HG03097 (cell line): Measurements from ENCODE around the gene GH2.
"Not testable (repeated sequence)": the region's sequence is repeated elsewhere in the genome, so short reads cannot be mapped to it uniquely, and the experiment has no call there.

Experiments
- ATAC-seq: cut with Tn5 transposase; IDR thresholded peaks from one replicate; pipeline ENCODE4 v1.9.1; 2021; ENCODE audit not compliant: unreplicated experiment, low FRiP score

The GH2 gene

DNA sequence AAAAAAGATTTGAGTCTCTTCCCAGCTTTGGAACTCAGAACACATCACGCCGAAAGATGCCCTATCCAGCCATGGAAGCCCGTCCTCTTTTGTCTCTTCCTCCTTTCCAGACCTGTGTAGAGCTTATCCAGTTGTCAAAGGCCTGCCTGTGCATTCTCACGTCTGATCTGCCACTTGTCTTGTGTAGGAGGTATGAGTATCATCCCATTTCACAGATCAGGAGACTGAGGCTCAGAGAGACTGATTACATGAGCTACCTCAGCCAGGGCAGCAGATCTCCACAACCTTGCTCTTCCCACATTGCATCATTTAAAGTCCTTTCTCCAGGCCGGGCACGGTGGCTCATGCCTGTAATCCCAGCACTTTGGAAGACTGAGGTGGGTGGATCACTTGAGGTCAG lies 7.1 kb downstream of the GH2 start:
- ATAC-seq = not testable (repeated sequence)

DNA sequence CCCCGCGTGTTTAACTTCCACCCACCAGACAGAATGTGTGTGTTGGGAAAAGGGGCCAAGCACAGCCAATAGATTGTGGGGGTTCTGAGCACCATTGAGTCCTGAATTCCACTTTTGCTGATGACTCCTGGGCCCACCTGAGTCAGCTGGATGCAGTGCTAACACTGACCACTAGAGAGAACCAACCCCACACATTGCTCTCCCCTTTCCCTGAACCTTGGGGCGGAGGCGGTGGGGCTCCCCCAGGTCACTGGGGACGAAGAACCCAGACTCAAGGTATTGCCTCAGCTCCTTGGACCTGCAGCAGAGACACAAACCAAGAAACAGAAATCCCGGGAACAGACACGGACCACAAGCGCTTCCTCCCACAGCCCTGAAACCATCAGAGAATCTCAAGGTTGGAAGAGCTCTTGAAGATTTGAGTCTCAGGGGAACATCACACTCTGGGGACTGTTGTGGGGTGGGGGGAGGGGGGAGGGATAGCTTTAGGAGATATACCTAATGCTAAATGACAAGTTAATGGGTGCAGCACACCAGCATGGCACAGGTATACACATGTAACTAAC lies 7.6 kb downstream of the GH2 start:
- not testable (repeated sequence) for ATAC-seq

DNA sequence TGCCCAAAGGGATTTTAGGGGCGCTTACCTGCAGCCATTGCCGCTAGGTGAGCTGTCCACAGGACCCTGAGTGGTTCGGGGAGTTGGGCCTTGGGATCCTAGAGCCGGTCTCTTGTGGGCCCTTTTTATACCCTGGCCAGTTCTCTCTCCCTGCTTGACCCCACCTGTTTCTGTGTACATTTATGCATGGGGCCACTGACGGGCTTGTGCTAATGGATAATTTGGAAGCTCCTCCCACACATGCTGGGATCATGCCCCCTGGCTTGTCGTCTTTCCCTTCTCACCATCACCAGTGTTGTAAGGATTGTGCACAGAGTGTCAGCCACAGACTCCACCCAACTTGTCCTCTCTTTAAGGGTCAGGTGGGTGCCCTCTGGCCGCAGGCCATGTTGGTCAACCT lies 8.2 kb downstream of the GH2 start, which contains the start of gene CSH2:
TSS of gene CSH2 (minus strand) at position 101 of the 400 bp plus-strand sequence. CDS start at position 38, 63 bp downstream.
- ATAC-seq = not testable (repeated sequence)

DNA sequence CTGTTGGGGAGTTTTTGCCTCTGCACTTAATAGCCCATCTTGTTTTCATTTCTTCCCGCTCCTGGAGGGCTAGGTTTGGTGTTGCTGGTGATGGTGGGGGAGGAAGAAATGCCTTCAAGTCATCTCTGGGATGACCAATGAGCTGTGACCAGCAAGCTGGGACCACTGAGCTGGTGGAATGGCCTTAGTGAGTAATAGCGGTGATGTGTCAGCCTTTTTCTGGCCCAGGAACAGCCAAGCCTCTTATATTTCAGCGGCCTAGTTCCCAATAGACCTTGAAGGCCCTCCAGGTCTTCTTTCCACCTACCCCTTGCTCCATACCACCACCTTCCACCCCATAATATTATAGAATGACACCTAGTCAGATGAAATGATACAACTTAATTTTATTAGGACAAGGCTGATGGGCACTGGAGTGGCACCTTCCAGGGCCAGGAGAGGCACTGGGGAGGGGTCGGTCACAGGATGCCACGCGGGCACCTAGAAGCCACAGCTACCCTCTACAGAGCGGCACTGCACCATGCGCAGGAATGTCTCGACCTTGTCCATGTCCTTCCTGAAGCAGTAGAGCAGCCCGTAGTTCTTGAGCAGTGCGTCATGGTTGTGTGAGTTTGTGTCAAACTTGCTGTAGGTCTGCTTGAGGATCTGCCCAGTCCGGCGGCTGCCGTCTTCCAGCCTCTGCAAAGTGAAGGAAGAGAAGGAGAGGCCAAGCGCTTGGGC lies 9.9 kb downstream of the GH2 start:
- not testable (repeated sequence) for ATAC-seq

DNA sequence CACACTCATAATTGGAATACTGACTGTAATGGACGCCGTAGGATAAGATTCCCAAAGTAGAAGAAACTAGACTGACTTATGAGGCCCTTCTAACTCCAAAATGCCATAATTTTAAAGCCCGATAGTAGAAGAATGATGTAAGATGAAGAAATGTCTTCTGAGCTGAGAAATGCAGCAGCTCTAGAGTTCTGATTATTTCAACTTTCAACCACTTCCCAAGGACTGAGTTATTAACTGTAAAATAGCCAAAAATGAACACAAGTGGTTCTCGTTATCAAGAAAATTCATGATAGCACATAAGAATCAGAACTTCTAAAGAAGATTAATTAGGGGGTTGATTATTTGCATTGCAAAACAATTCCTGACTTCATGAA lies 11.5 kb downstream of the GH2 start:
- ATAC-seq = not testable (repeated sequence)

DNA sequence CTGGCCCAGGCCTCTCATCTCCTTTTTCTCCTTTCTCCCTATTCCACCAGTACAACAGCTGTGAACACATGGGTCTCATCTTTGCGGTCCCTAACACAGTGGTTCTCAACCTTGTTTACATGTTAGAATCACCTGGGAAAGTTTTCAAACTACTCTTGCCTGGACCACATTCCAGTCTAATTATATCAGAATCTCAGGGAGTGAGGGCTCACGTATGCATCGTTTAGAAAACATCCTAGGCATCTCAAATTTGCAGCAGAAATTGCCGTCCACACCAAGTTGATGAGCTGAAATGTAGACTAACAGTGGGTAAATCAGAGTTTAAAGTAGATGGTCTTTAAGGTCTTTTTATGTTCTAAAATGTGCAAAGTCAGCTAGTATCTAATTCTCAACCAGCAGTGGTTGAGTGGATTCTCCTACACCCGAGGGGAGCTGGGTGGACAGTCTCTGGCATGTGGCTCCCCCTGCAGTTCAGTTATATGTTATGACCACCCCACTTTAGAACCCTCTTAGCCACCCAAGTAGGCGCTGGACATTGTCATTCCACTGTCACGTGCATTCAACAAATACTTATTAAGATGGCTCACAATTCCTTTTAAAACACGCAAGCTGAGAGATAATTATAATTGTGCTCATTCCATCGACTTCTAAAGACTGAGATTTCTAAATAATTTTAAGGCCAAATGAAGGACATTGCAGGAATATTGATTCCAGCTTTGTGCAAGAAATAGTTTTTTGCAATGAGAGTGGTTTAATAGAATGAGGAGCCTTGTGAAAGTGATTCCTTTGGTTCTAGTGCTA lies 12.1 kb downstream of the GH2 start:
- not testable (repeated sequence) for ATAC-seq

DNA sequence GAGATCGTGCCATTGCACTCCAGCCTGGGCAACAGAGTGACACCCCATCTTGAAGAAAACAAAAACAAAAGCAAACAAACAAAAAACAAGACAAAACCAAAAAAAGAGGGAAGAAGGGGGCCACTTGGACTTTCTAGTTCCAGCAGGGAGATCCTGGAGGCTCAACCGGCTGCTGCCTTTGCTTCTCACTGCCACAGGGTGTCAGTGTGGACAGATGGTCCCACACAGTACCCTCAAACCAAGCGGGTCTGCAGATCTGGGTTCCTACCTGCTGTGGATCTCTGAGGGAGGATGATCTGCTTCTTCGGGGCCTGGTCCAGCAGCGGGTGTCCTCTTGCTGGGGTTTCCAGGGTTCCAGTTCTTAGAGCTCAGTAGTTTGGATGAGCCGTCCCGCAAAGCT lies 15.1 kb downstream of the GH2 start:
- not testable (repeated sequence) for ATAC-seq

DNA sequence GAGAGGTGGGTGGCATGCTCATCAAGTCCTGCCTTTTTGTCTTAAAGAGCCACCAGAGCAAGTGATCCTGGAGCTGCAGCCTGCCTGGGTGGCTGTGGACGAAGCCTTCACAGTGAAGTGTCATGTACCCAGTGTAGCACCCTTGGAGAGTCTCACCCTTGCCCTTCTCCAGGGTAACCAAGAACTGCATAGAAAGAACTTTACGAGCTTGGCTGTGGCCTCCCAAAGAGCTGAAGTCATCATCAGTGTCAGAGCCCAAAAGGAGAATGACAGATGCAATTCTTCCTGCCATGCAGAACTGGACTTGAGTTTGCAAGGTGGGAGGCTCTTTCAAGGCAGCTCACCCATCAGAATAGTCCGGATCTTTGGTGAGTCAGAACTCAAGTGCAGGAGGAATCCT lies 22.5 kb downstream of the GH2 start:
- no peak for ATAC-seq

DNA sequence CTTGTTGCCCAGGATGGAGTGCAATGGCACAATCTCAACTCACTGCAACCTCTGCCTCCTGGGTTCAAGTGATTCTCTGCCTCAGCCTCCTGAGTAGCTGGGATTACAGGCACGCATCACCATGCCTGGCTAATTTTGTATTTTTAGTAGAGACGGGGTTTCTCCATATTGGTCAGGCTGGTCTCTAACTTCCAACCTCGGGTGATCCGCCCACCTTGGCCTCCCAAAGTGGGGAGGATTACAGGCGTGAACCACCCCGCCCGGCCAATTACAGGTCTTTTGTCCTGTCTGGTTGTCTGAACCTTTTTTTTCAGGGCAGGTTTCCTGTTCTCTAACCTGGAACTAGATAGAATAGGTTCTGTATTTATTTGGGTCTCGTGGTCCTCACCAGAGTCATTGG lies 25.3 kb downstream of the GH2 start:
- ATAC-seq = not testable (repeated sequence)

DNA sequence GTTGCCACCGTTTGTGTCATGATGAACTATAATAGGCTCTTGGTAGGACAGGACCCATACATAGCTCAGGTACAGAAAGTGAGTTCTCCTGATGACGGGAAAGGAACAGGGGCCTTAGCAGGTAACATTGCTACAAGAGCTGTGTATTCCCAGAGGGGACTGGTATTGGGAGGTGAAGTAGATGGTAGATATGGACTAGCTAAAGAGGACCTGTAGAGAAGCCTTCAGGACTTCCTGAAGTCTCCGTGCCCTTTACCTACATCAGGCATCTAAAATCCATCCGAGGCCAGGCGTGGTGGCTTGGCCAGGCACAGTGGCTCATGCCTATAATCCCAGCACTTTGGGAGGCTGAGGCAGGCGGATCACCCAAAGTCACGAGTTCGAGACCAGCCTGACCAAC lies 26.6 kb downstream of the GH2 start:
- ATAC-seq = no peak

DNA sequence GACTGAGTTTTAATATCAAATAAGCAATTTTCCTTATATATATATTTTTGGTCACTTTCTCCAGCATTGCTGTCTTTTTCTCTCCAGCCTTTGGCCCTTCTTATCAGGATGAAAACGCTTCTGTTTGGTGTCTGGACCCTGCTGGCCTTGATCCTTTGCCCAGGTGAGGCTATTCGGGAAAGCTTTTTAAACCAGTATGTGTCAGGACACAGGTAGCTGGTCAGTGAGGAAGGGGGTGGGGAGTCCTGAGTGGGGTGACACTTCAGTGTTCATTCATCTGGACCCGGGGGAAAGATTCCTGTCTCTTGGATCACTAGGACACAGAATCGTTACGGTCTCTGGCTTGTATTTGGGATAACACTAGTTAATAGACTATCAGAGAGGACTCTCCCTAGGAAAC lies 27.0 kb downstream of the GH2 start:
- no peak for ATAC-seq

DNA sequence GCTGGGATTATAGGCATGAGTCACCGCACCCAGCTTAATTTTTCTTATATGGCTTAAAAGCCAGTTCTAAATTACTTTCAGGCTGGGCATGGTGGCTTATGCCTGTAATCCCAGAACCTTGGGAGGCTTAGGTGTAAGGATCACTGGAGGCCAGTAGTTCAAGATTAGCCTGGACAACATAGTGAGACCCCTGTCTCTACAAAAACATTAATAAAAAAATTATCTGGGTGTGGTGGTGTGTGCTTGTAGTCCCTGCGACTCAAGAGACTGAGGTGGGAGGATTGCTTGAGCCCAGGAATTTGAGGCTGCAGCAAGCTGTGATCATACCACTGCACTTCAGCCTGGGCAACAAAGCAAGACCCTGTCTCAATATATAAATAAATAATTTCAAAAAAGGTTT lies 28.5 kb downstream of the GH2 start:
- ATAC-seq = no peak

DNA sequence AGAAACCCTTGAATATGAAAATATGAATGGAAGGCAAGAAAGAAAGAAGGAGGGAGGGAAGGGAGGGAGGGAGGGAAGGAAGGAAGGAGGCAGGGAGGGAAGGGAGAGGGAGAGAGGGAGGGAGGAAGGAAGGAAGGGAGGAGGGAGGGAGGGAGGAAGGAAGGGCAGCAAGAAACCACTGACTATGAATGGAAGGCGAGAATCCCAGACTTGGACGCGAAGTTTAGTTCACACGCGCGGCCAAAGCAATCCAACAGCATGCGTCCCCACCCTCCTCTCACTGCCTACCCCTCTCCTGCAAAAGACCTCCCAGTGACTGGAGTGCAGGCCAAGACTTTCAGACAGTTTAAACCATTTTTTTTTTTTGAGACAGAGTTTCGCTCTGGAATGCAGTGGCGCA lies 31.3 kb downstream of the GH2 start:
- no peak for ATAC-seq

DNA sequence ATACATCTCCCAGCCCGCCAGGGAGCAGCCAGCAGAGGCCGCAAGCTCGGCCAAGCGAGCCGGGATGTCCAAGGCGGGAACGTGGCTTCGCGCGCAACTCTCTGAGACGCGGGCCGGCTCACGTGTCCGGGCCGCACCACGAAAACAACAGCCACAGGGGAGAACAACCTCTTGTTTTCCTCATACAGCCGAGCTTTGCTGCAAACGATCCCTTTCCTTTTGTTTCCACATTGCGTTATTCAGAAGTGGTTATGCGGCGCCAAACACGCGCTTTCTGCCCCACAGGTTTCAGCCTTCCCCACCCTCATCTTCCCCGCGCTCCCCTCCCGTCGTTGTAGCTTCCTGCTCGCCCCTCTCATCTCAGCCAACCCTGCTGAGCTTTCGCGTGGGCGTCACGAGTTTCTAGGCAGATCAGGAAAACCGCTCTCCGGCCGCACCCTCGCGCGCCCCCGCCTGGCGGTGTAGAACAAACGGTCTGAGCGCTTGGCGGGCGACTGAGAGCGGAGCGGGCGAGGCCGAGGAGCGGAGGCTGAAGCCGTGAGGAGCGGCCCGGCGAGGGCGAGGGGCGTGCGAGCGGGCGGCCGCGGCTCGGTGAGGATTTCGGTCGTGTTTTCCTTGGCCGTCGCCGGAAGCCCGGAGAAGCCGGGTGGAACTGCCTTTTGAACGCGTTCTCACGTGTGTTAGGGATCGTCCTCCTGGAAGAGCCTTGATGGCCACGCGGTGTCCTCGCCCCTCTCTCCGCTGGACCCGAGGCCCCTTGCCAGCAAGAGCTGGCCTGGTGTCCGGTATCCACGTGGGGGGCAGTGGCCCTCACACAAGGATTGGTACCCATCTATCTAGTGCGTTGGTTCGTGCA lies 32.7 kb downstream of the GH2 start:
- ATAC-seq = peak; percentile 56

DNA sequence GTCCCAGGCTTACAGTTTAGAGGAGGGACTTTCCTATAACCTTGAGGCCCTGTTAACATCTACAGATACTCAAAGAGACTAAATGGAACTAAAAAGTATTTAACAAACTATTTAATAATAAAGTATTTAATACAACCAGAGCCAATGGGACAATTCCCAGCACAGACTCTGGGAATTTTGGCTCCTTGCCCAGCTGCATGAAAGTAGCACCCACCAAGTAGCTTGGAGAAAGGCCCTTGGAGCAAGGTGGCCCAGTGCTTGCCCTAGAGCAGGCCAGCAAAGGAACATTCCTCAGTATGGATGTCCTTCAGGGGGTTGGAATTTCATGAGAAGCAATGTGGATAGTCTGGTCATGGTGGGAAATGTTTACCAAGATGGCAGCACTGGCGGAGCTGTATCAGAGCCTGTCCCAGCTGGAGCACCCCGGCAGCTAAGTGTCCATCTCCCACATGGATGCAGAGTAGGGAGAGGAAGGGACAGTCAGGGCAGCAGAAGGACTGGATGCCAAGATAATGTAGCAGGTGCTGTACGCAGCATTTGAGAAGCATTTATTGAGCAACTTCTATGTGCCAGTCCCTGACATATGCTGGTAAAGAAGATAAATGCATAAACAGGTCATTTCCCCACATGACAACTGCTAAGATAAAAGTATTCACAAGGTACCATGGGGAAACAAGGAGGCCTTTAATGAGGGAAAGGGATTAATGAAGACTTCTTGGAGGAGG lies 34.1 kb downstream of the GH2 start:
- ATAC-seq = no peak

DNA sequence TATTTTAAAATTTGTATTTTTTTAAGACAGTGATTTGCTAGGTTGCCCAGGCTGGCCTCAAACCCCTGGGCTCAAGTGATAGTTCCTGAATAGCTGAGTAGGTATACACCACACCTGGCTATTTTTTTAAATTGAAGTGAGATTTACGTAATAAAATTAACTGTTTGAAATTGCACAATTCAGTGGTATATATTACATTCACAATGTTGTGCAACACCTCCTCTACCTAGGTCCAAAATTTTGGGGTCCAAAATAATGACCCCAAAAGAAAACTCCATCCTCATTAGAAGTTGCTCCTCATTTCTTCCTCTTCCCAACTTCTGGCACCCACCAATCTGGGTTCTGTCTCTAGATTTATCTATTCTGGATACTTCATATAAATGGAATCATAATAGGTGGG lies 36.2 kb downstream of the GH2 start:
- no peak for ATAC-seq

DNA sequence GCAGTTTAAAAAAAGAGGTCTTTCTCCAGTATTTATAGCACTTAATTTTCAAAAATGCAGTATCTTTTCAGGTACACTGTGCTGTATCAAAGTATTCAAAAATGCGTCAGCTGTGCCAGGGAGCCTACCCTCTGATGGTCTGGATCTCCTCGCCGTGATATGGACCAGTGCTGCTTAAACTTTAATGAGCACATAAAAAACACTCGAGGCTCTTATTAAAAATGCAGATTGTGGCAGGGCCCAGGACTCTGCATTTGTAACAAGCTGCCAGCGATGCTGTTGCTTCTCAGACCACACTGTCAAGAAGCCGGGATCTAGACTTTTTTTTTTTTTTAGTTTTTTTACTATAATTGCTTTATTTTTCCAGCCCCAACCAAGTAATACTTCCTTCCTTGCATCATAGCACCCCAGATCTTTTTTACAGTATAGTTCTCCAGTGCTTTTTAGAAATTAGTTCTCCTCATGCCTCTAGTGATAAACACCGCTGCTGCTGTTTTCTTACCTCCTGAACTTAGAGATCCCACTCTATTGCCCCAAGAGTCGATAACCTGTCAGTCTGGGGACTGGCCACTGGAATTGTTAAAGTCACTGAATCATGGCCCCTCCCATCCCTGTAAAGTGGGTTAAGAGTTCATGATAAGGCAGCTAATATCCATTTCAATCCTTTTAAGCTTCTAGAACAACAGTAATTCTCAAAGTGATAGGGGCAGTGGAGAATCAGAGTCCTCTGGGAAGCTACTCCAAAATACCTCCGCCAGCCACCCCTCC lies 37.6 kb downstream of the GH2 start:
- no peak for ATAC-seq

DNA sequence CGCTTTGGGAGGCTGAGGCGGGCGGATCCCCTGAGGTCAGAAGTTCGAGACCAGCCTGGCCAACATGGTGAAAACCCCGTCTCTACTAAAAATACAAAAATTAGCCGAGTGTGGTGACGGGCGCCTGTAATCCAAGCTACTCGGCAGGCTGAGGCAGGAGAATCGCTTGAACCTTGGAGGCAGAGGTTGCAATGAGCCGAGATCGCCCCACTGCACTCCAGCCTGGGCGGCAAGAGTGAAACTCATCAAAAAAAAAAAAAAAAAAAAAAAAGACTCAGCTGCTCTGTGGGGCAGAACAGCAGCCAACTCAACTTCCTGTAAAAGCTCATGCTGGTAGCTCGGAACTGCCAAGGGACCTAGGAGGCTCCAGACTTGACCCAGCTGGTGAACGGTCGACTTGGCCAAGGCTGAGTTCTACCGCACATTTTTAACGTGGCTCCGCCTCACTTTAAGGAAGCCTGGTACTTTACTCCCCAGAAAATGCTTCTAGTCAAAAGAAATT lies 38.3 kb downstream of the GH2 start:
- ATAC-seq = peak; percentile 23
